ENCODE data around the gene KCNE1.
"Not testable (repeated sequence)": the region's sequence is repeated elsewhere in the genome, so short reads cannot be mapped to it uniquely, and the experiment has no call there.

The KCNE1 gene

DNA sequence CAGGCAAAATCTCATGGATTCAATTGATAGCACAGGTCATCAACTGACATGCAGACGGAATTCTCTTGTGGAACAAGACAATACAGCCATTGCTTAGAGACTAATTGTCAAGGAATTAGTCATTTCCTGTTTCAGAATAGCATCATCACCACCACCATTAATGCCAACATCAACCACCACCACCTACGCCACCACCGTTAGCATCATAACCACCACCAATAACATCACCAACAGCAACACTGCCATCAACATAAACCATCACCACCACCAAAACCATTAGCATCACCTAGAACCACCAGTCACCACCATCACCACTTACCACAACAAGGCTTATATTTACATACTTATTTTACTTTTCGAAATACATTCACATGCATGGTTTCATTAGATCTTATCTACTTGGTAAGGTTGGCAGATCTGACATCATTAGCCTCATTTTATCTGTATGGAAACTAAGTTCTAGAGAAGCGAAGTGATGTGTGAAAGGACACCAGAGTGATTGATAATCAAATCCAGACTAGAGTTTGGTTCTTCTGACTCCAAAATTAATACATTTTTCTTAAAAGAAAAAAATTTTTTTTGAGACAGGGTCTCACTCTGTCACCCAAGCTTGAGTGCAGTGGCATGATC, 94.4 kb downstream of the KCNE1 start:
- DNase-seq (ENCODE audit: low read depth in 3 of 3): not testable (repeated sequence)

DNA sequence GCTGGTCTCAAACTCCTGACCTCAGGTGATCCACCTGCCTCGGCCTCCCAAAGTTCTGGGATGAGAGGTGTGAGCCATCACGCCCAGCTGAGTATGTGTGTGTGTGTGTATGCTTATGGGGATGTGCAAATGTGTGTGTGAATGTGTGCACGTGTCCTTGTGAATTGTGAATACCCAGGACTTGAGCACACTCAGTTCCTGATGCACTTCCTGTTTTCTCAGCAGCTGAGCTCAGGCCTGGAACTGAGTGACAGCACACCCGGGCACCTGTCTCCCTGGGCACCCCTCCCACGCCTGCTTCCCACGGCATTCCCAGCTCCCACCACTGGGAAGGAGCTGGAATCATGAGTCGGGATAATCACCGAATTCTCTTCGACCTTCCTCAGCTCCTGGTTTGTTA, 104.7 kb downstream of the KCNE1 start:
- DNase-seq (ENCODE audit: low read depth in 3 of 3): not testable (repeated sequence)

DNA sequence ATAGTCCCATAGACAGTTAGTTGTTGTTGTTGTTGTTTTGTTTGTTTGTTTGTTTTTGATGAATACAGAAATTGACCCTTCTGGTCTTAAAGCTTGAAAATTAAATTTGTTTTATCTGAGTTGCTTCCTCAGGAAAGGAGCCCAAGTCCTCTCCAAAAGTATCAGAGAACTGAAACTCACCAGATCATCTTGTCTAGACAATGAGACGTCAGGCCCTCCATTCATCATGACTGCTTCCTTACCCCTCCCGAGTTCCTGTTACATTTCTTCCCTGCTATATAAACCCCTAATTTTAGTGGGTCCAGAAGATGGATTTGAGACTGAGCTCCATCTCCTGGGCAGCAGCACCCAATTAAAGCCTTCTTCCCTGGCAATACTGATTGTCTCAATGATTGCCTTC, 105.3 kb downstream of the KCNE1 start:
- not testable (repeated sequence) for DNase-seq (ENCODE audit: low read depth in 3 of 3)

DNA sequence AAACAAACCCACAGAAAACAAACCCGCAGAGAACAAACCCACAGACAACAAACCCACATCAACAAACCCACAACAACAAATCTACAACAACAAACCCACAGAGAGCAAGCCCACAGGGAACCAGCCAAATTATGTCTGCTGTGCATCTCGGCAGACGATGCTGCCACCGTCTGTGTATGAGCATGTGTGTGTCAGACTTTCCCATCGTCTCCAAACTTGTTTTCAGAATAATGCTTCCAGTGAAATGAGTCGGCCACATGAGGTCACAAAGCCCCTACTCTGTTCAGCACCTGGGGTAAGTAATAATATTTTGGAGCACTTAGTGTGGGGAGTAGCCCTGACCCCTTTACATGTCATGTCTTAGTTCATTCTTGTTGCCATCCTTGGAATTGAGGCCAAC, 105.9 kb downstream of the KCNE1 start:
- DNase-seq (ENCODE audit: low read depth in 3 of 3): not testable (repeated sequence)

DNA sequence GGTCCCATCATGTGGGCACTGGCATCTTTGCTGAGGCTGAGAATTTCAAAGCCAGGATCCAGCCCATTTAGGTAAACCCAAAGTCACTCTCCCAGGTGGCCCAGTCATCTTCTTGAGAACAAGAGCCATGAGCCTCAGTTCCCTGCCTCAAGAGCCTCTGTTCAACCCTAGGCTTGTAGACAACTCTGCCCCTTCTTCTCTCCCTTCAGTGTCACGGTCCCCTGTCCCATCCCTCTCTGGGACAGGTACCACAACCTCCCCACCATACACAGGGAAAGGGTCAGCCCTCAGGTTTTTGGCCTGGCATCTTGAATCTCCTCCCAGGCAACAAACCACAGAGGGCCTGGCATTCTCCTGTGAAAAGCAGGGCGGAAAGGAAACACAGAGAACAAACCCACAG, 106.3 kb downstream of the KCNE1 start:
- DNase-seq (ENCODE audit: low read depth in 3 of 3): not testable (repeated sequence)

DNA sequence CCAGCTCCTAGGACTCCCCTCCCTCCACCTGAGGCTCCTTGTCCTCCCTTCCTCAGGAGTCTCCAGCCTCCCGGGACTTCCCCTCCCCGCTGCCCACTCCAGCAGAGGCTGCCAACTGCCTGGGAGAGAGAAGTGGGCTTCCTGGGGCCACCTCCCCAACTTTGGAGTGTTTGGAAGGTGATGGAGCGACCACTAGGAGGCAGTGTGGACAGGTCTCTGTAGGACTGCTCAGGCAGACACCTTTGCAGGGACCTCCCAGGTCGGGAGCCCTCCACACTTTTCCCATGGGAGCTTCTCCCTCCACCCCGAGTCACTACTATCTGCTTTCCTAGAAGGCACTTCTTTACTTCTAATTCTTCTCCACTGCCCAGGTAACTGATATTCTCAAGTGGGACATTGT, 107.3 kb downstream of the KCNE1 start:
- DNase-seq (ENCODE audit: low read depth in 3 of 3): not testable (repeated sequence)

DNA sequence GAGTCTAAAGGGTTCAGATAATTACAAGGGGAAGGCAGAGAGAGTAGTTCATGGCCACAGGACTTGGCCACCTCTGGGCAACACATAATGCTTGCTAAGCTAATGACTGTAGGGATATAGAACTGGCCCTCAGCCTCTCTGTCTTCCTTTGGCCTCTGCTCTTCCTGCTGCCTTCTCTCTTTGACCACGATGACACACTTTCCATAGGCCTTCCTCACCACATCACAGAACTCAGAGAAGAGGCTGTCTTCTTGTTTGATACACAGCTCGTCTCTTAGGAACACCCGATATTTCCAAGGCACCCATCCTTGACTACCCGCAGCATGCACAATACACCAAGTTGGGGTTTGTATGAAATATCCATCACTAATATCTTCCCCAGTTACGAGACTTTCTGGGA, 111.5 kb downstream of the KCNE1 start:
- DNase-seq (ENCODE audit: low read depth in 3 of 3): not testable (repeated sequence)
